Cortex of kidney (tissue), 1 donor: ENCODE results near the gene BAG2.

ENCODE experiments used
- DNase-seq: peaks from one replicate; lab custom pipeline; 2025; lab: John Stamatoyannopoulos, UW

Gene BAG2

DNA sequence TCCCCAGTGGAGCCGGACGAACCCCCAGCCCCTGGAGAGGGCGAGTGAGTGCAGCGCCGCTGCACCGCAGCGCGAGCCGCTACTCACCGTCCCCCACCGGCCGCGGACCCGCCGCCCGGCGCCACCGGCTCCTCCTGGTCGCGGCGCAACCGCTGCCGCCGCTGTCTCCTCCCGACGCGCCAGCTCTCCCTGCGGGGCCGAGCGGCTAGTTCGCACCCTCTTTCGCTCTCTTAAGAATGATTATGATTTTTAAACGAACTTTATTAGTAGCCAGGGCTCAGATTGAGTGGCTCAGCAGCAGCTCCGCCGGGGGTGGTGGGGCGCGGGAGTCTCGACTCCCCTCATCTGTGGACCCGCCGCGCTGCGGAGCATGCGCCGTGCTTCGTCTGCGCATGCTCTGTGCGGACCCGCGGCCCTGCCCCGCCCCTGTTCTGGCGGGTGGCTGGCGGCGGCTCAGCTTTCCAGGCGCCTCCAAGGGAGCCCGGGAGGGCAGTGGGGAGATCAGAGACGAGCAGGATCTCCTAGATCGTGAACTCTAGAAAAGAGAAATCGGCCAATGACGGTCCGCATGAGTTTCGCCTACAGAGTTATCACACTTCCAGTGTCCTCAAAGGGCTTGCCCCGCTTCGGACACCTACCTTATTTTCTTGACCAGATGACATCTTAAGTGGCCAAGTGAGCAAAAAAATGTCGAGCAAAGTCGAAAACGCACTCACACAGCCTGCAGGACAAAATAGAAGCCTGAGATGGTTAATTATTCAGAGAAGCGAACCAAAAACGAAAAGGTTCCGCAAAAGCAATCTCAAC is 50.0 kb downstream of the BAG2 start, which contains the start of gene RAB23:
TSS of gene RAB23 (minus strand) at position 372 of the 807 bp plus-strand sequence. CDS start 11,927 bp downstream, outside the sequence.
- peak; percentile 42 for DNase-seq

DNA sequence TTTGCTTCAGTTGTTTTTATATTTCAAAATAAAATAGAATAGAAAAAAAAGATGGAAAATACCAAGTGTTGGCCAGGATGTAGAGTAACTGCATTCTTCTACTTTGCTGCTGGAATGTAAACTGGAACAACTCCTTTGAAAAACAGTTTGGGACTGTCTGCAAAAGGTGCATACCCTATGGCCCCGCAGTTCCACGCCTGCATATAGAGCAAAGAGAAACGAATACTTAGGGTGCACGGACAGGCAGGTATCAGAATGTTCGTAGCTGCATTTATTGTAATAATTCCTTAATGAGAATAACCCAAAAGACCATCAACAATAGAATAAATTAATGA is 50.6 kb downstream of the BAG2 start:
- no peak for DNase-seq

DNA sequence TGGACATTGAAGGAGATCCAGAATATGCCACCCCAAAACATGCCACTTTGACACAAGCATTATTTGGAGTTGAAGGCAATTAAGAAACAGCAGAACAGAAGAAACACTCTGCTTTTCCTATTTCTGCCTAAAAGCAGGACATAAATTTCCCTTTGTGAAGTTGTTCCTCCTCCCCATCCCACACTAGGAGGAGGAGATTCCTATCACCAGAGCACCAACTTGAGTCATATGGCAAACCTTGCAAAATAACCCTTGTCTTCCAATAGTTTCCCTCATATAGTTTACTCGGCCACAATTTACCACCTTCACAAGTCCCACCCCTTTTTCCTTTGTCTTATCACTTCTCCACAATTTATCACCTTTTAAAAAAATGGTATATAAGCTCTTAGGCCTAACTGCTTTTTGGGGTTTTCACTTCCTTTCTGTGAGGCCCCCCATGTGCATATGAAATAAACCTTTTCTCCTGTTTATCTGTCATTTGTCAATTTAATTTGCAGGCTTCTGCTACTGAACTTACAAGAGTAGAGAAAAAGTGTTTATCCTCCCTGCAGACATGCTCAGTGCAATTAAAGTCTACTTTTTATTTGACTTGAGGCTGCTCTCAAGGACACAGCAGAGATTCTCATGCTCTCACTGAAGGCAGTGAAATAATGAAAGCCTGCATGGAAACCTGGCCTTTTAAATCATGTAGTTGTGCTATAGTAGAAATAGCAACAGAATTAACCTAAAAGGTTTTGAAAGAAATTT is 52.8 kb downstream of the BAG2 start:
- no peak for DNase-seq

DNA sequence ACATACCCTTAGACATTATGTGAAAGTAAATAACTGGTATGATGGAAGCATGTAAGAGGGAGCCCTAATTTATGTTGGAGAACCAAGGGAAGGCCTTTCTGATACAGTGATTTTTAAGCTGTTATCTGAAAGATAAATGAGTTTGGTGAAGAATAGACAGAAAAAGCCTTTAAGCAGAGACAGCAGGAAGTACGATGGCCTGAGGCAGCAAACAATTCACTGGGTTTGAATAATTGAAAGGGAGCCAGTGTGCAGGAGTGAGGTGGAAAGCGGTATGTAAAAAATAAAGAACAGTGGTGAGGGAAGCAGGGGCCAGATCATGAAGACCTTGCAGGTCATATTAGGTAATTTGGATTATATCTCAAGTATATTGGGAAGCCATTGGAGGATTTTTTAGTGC is 54.1 kb downstream of the BAG2 start:
- DNase-seq: no peak
